Fibroblast of lung (primary cell): ENCODE measurements around the gene SESN3. TPM values are rescaled to one million over a fixed set of nuclear protein-coding genes. Genes with fewer than 3 reads are reported as not detected.
A peak's percentile ranks its signal among the peaks of the same experiment; 100 is the strongest.

ENCODE experiments used
- DNase-seq, 2 donors: peaks; one replicate each; pipeline versions ENCODE4 v3.0.0 to v3.0.0-alpha.2; 2010; ENCODE audit warnings: low read depth in 2 of 2
- H2AFZ ChIP-seq: 2 replicates; pipeline ENCODE4 v1.5.1; 2012; ENCODE audit warnings: low read length, control low read depth, inconsistent platforms
- H3K27ac ChIP-seq: 2 replicates; pipeline ENCODE4 v1.5.1; 2011; ENCODE audit warnings: low read length, control low read depth; ENCODE audit not compliant: insufficient read depth
- H3K27me3 ChIP-seq: 2 replicates; pipeline ENCODE4 v1.5.1; 2011; ENCODE audit warnings: mild to moderate bottlenecking, low read length; ENCODE audit not compliant: control insufficient read depth, insufficient read depth
- H3K36me3 ChIP-seq: 2 replicates; pipeline ENCODE4 v1.5.1; 2011; ENCODE audit warnings: low read length; ENCODE audit not compliant: control insufficient read depth, insufficient read depth
- H3K4me1 ChIP-seq: 2 replicates; pipeline ENCODE4 v1.5.1; 2011; ENCODE audit warnings: low read length; ENCODE audit not compliant: control insufficient read depth, insufficient read depth; ENCODE audit errors: extremely low read depth
- H3K4me2 ChIP-seq: 2 replicates; pipeline ENCODE4 v1.5.1; 2011; ENCODE audit warnings: low read length, control low read depth; ENCODE audit not compliant: insufficient read depth; ENCODE audit errors: extremely low read depth
- H3K4me3 ChIP-seq, 4 experiments: fragments of 200-600 bp in 1 of 4; sonication (generic) in 1 of 4; replicated peaks in 1 of 4; 2 replicates each; pipeline ENCODE4 v1.5.1; 2011 to 2016; ENCODE audit warnings: low read length in 4 of 4, low read depth in 3 of 4, mild to moderate bottlenecking in 3 of 4, control low read depth in 2 of 4, inconsistent platforms in 1 of 4, mixed read lengths in 1 of 4; ENCODE audit not compliant: insufficient read depth in 1 of 4; ENCODE audit errors: control extremely low read depth in 1 of 4
- H3K79me2 ChIP-seq: 2 replicates; pipeline ENCODE4 v1.5.1; 2012; ENCODE audit warnings: mild to moderate bottlenecking, low read length, inconsistent platforms; ENCODE audit not compliant: control insufficient read depth, insufficient read depth
- H3K9ac ChIP-seq: 2 replicates; pipeline ENCODE4 v1.5.1; 2011; ENCODE audit warnings: mild to moderate bottlenecking, low read length, control low read depth; ENCODE audit not compliant: insufficient read depth
- H3K9me3 ChIP-seq: 2 replicates; pipeline ENCODE4 v1.5.1; 2012; ENCODE audit warnings: low read depth, low read length; ENCODE audit not compliant: control insufficient read depth, insufficient read depth
- H4K20me1 ChIP-seq: 2 replicates; pipeline ENCODE4 v1.5.1; 2011; ENCODE audit warnings: low read length; ENCODE audit not compliant: control insufficient read depth, insufficient read depth; ENCODE audit errors: extremely low read depth
- EZH2 ChIP-seq: IDR thresholded peaks from 2 replicates; pipeline ENCODE4 v1.5.1; 2012; ENCODE audit warnings: low read length, control low read depth, mild to moderate bottlenecking; ENCODE audit errors: missing control alignments
- polyA plus RNA-seq, 2 donors: library from polyadenylated mRNA; depleted of rRNA in 1 of 2; stranded (reverse) in 1 of 2; unstranded in 1 of 2; fragments of >200 nt; gene quantifications; 2 replicates each; pipeline ENCODE4 v1.2.1, GENCODE V29; 2011 to 2012; ENCODE audit warnings: missing spikeins in 1 of 2
- total RNA-seq: library from RNA; depleted of rRNA; stranded (reverse); fragments of >200 nt; gene quantifications from 2 replicates; pipeline ENCODE4 v1.2.1, GENCODE V29; 2014
- TF ChIP-seq, protein P1 (sequence below), 2 donors: IDR thresholded peaks in 1 of 2; conservative IDR thresholded peaks in 1 of 2; 1 replicate in 1 of 2; 2 replicates in 1 of 2; pipeline ENCODE4 v1.5.1; 2011 to 2012; ENCODE audit warnings: low read length in 2 of 2, control low read depth in 1 of 2, inconsistent platforms in 1 of 2, low read depth in 1 of 2, mild to moderate bottlenecking in 1 of 2

SESN3 gene
- total and polyA plus RNA-seq, 2 donors (not counting 1 experiment from before 2014, with no cell fraction given), result 6.4 to 60.1 TPM

DNA sequence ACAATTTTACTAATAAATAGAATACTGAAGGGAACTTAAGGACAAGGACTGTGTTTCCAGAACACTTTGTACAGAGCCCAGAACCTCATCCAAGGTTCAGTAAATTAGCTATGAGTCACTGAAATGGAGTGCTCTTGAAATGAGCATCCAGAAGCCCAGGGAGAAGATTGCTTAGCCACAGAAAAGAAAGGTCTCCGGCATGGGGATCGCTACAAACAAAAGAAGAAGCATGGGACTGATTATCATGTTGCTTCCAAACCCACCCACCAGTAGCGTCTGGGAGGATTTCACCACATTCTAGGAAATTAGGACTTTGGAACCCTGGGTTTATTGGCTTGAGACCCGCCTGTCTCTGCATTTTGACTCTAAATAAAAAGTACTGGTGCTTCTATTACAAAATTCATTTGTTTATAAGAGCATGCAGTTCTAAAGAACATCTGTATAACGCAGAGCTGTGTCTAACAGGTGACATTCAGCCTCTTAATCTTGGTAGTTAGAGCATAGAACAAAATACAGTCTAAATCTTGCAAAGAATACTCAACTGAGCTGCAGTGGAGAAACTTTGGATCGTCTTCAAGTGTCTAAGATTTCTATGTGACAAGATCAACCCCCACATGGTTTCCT lies 35.9 kb upstream of the SESN3 start:
- peak; percentile 21 to 41 for DNase-seq
- TF ChIP-seq, protein P1, sequence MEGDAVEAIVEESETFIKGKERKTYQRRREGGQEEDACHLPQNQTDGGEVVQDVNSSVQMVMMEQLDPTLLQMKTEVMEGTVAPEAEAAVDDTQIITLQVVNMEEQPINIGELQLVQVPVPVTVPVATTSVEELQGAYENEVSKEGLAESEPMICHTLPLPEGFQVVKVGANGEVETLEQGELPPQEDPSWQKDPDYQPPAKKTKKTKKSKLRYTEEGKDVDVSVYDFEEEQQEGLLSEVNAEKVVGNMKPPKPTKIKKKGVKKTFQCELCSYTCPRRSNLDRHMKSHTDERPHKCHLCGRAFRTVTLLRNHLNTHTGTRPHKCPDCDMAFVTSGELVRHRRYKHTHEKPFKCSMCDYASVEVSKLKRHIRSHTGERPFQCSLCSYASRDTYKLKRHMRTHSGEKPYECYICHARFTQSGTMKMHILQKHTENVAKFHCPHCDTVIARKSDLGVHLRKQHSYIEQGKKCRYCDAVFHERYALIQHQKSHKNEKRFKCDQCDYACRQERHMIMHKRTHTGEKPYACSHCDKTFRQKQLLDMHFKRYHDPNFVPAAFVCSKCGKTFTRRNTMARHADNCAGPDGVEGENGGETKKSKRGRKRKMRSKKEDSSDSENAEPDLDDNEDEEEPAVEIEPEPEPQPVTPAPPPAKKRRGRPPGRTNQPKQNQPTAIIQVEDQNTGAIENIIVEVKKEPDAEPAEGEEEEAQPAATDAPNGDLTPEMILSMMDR (conservative IDR thresholded peaks at IDR 0.05 in 1 of 2, IDR thresholded peaks at IDR 0.05 in 1 of 2; ENCODE audit: low read depth in 1 of 2, low read length in 2 of 2), result no peak
- TF ChIP-seq EZH2, result no peak
- H3K4me2 ChIP-seq, result no peak overlapping the region

DNA sequence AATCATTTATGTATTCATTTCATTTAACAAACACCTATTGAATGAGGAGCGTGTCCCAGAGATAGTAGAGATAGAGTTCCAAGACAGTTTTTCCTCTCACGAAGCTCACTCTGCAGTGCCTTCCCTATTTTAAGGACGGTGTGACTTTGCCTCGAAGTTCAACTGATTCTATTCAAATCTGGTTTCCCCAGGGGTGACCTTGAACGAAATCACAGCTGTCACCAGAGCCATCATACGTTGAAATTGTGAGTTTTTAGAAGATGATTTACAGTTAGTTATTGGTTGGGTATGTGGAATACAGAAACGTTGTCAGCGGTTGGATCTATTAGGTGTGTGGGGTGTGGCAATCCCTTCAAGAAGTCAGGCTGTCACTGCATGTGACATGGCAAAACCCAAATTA lies 33.9 kb upstream of the SESN3 start:
- no peak overlapping the region for H3K4me3 ChIP-seq
- H3K27ac ChIP-seq, result no peak overlapping the region
- H3K36me3 ChIP-seq, result no peaks in the 10 kb centered on the region
- no peak for DNase-seq
- H3K9me3 ChIP-seq, result no peaks in the 10 kb centered on the region
- no peak overlapping the region for H2AFZ ChIP-seq
- no peak overlapping the region for H3K4me2 ChIP-seq
- H3K27me3 ChIP-seq, result no peaks in the 10 kb centered on the region
- no peak overlapping the region for H3K9ac ChIP-seq
- H3K79me2 ChIP-seq, result no peaks in the 10 kb centered on the region
- TF ChIP-seq, protein P1 (conservative IDR thresholded peaks at IDR 0.05 in 1 of 2, IDR thresholded peaks at IDR 0.05 in 1 of 2; ENCODE audit: low read depth in 1 of 2, low read length in 2 of 2), result no peak
- no peak for TF ChIP-seq EZH2
- no peaks in the 10 kb centered on the region for H3K4me1 ChIP-seq
- H4K20me1 ChIP-seq, result no peaks in the 10 kb centered on the region

More for the DNA sequence above, 35.9 kb upstream of the SESN3 start:
- no peak overlapping the region for H3K4me3 ChIP-seq
- H3K36me3 ChIP-seq, result no peaks in the 10 kb centered on the region
- H4K20me1 ChIP-seq, result no peaks in the 10 kb centered on the region
- H3K27ac ChIP-seq, result no peak overlapping the region
- H2AFZ ChIP-seq, result no peak overlapping the region
- H3K79me2 ChIP-seq, result no peaks in the 10 kb centered on the region
- H3K27me3 ChIP-seq, result no peaks in the 10 kb centered on the region
- H3K9ac ChIP-seq, result no peak overlapping the region
- H3K4me1 ChIP-seq, result no peaks in the 10 kb centered on the region
- no peaks in the 10 kb centered on the region for H3K9me3 ChIP-seq

- no peaks in the 10 kb centered on the region for H3K36me3 ChIP-seq
- H4K20me1 ChIP-seq, result no peaks in the 10 kb centered on the region
- H3K79me2 ChIP-seq, result no peaks in the 10 kb centered on the region
- no peaks in the 10 kb centered on the region for H3K4me1 ChIP-seq
- DNase-seq, result no peak
- H3K4me3 ChIP-seq, result no peak overlapping the region
- no peaks in the 10 kb centered on the region for H3K9me3 ChIP-seq
- no peak overlapping the region for H2AFZ ChIP-seq
- no peak overlapping the region for H3K9ac ChIP-seq
- TF ChIP-seq, protein P1 (conservative IDR thresholded peaks at IDR 0.05 in 1 of 2, IDR thresholded peaks at IDR 0.05 in 1 of 2; ENCODE audit: low read depth in 1 of 2, low read length in 2 of 2), result no peak
- TF ChIP-seq EZH2, result no peak
- no peaks in the 10 kb centered on the region for H3K27me3 ChIP-seq
- no peak overlapping the region for H3K4me2 ChIP-seq
- no peak overlapping the region for H3K27ac ChIP-seq
Measured at GRCh38 chr11:95262994-95263765, 32.2 kb upstream of the SESN3 start.
